Endothelial cell of umbilical vein (primary cell): ENCODE data around the gene VPS8. TPM values are rescaled to one million over a fixed set of nuclear protein-coding genes. Genes with fewer than 3 reads are reported as not detected.
"Not testable (repeated sequence)": the region's sequence is repeated elsewhere in the genome, so short reads cannot be mapped to it uniquely, and the experiment has no call there.

Experiments used
- BruUV-seq: library from RNA; stranded (reverse); fragments of 400-500 nt; replicated peaks from 2 replicates; lab custom pipeline; 2021; lab: Mats Ljungman, UMichigan
- CTCF ChIA-PET: fragments of 300-600, 350-600 bp; sonication (Branson Sonifier 250); formaldehyde crosslinking; loops from one replicate; lab custom pipeline; 2021; ENCODE audit warnings: antibody characterized with exemption, inconsistent platforms; lab: Charles Lee
- POLR2A ChIA-PET: fragments of 300-600, 350-600 bp; sonication (Branson Sonifier 250); formaldehyde crosslinking; loops from one replicate; lab custom pipeline; 2021; ENCODE audit warnings: antibody characterized with exemption, inconsistent platforms; lab: Charles Lee
- DNase-seq: peaks from one replicate; pipeline ENCODE4 v3.0.0-alpha.2; 2011; ENCODE audit warnings: low read depth, low spot score
- FAIRE-seq: peaks from 2 replicates; lab custom pipeline; 2011; peaks lifted over from hg19 to GRCh38; lab: Jason Lieb, UNC
- H2AFZ ChIP-seq: 2 replicates; pipeline ENCODE4 v1.6.0; 2012; ENCODE audit warnings: low read depth, low read length, control low read depth, inconsistent platforms
- H3K27ac ChIP-seq: 2 replicates; pipeline ENCODE4 v1.5.1; 2011; ENCODE audit warnings: low read depth, mild to moderate bottlenecking, control low read depth, low read length, moderate library complexity; ENCODE audit not compliant: insufficient read depth
- H3K27me3 ChIP-seq, 2 experiments: 2 replicates each; pipeline versions ENCODE4 v1.6.0 to v1.6.1; 2011; ENCODE audit warnings: low read length in 2 of 2, mixed read lengths in 1 of 2; ENCODE audit not compliant: control insufficient read depth in 2 of 2, insufficient read depth in 2 of 2
- H3K36me3 ChIP-seq, 2 experiments: 2 replicates in 1 of 2; 3 replicates in 1 of 2; pipeline ENCODE4 v1.5.1; 2011; ENCODE audit warnings: low read length in 2 of 2, mild to moderate bottlenecking in 1 of 2, moderate library complexity in 1 of 2; ENCODE audit not compliant: control insufficient read depth in 2 of 2, insufficient read depth in 2 of 2; ENCODE audit errors: extremely low read depth in 1 of 2
- H3K4me1 ChIP-seq: 3 replicates; pipeline ENCODE4 v1.5.1; 2011; ENCODE audit warnings: mild to moderate bottlenecking, low read length; ENCODE audit not compliant: control insufficient read depth, insufficient read depth; ENCODE audit errors: extremely low read depth
- H3K4me2 ChIP-seq: 2 replicates; pipeline ENCODE4 v1.6.1; 2011; ENCODE audit warnings: low read length, control low read depth, mixed read lengths; ENCODE audit not compliant: insufficient read depth
- H3K4me3 ChIP-seq, 3 experiments: fragments of 200-600 bp in 1 of 3; sonication (generic), shearing (Covaris generic) in 1 of 3; replicated peaks in 1 of 3; 2 replicates each; pipeline ENCODE4 v1.5.1; 2011 to 2016; ENCODE audit warnings: control low read depth in 3 of 3, low read length in 3 of 3, mild to moderate bottlenecking in 2 of 3, inconsistent platforms in 1 of 3, low read depth in 1 of 3, moderate library complexity in 1 of 3; ENCODE audit not compliant: insufficient read depth in 1 of 3
- H3K79me2 ChIP-seq: 2 replicates; pipeline ENCODE4 v1.6.0; 2012; ENCODE audit warnings: low read length, inconsistent platforms; ENCODE audit not compliant: control insufficient read depth, insufficient read depth
- H3K9ac ChIP-seq: replicated peaks from 2 replicates; pipeline ENCODE3; 2011; ENCODE audit warnings: low read length, control low read depth; ENCODE audit not compliant: insufficient read depth; ENCODE audit errors: extremely low read depth
- H3K9me1 ChIP-seq: replicated peaks from 3 replicates; pipeline ENCODE4 v1.6.0; 2011; ENCODE audit warnings: mild to moderate bottlenecking, low read length; ENCODE audit not compliant: control insufficient read depth, insufficient read depth; ENCODE audit errors: extremely low read depth
- H3K9me3 ChIP-seq: replicated peaks from 2 replicates; pipeline ENCODE4 v1.5.1; 2012; ENCODE audit warnings: low read length, inconsistent platforms; ENCODE audit not compliant: control insufficient read depth, insufficient read depth
- H4K20me1 ChIP-seq: replicated peaks from 2 replicates; pipeline ENCODE3; 2011; ENCODE audit warnings: mild to moderate bottlenecking, low read length; ENCODE audit not compliant: control insufficient read depth, insufficient read depth; ENCODE audit errors: extremely low read depth
- GATA2 ChIP-seq: IDR thresholded peaks from 2 replicates; pipeline ENCODE4 v1.7.0; 2011; ENCODE audit warnings: low read depth, mild to moderate bottlenecking, moderate library complexity, mixed read lengths, low read length; ENCODE audit not compliant: insufficient read length, insufficient read depth
- JUN ChIP-seq: IDR thresholded peaks from 2 replicates; pipeline ENCODE4 v1.6.1; 2011; ENCODE audit warnings: borderline replicate concordance, low read depth; ENCODE audit not compliant: insufficient read length, insufficient read depth
- dilution Hi-C: fragments of 300-500 bp; cut with MboI; formaldehyde crosslinking; loops from one replicate; pipeline ENCODE4 v1.15.0; 2019; ENCODE audit warnings: low sequenced_read_pairs; ENCODE audit not compliant: extremely low pct_ligation_motif_present
- intact Hi-C: fragments of 100-400 bp; cut with micrococcal nuclease; formaldehyde crosslinking; loops from one replicate; pipeline ENCODE4 v1.10.0; 2022
- polyA plus RNA-seq, 4 experiments: library from polyadenylated mRNA; depleted of rRNA in 3 of 4; stranded (reverse) in 3 of 4; unstranded in 1 of 4; fragments of >200 nt; gene quantifications; 2 replicates each; pipeline versions ENCODE4 v1.2.1 to v1.2.3, GENCODE V29; 2011 to 2012; ENCODE audit warnings: missing spikeins in 1 of 4
- total RNA-seq: library from RNA; stranded (reverse); gene quantifications from 2 replicates; pipeline ENCODE4 v1.2.3, GENCODE V29; 2021

VPS8 gene
- total and polyA plus RNA-seq, 2 donors (not counting 3 experiments of a cell fraction or from before 2014, with no cell fraction given): 13.7 to 51.6 TPM

DNA sequence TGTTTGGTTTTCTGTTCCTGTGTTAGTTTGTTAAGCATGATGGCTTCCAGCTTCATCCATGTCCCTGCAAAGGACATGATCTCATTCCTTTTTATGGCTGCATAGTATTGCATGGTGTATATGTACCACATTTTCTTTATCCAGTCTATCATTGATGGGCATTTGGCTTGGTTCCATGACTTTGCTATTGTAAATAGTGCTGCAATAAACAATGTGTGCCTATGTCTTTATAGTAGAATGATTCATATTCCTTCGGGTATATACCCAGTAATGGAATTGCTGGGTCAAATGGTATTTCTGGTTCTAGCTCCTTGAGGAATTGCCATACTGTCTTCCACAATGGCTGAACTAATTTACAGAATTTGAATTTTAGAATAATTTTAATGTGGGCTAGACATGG lies 138.8 kb downstream of the VPS8 start:
- DNase-seq, CTCF ChIA-PET, H3K9me1 ChIP-seq, intact Hi-C loops, dilution Hi-C loops, H3K79me2 ChIP-seq, BruUV-seq, H2AFZ ChIP-seq, H4K20me1 ChIP-seq, H3K9me3 ChIP-seq, POLR2A ChIA-PET, FAIRE-seq, H3K4me1 ChIP-seq, H3K36me3 ChIP-seq, H3K27ac ChIP-seq, H3K4me2 ChIP-seq, H3K9ac ChIP-seq, H3K27me3 ChIP-seq, H3K4me3 ChIP-seq: not testable (repeated sequence)

DNA sequence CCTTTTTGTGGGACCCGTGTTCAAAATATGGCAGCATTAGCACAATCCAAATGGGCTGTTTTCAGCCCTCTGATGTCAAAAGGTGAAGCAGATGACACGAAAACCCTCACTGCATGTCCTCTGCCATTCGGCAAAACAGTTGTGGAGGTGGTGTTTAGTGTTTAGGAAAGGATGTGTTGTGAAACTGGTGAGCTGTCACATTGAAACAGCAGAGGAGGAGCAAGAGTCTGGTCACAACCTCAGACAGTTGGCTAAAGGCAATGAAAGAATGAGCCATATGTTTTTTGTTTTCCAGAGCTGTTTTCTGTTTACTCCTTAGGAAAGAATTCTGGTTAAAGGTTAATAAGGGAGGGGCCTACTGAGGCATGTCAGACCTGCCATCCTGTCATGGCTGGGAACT lies 140.7 kb downstream of the VPS8 start:
- Histone ChIP-seq H3K4me2 (no peak overlapping the region), H3K27ac (no peak overlapping the region), H4K20me1 (no peaks in the 10 kb centered on the region), H3K4me1 (no peaks in the 10 kb centered on the region), H3K9ac (no peak overlapping the region), H2AFZ (no peak overlapping the region), H3K4me3 (no peak overlapping the region), H3K27me3 (no peaks in the 10 kb centered on the region), H3K36me3 (peaks cover 0 to 2% of the 10 kb centered on the region in 2 experiments), H3K79me2 (no peaks in the 10 kb centered on the region), H3K9me3 (no peaks in the 10 kb centered on the region), H3K9me1 (no peaks in the 10 kb centered on the region)
- no TSS peak for BruUV-seq
- FAIRE-seq (no peak), DNase-seq (no peak)
- ChIA-PET POLR2A (no interaction called here), CTCF (no interaction called here)
- TF ChIP-seq JUN: no peak
- TF ChIP-seq GATA2: no peak
- intact Hi-C loops: no loop called here
- dilution Hi-C loops: no loop called here
